Endothelial cell (in vitro differentiated cells): ENCODE data around the gene IFIT2. TPM values are rescaled to one million over a fixed set of nuclear protein-coding genes. Genes with fewer than 3 reads are reported as not detected.

ENCODE experiments used
- DNase-seq: peaks from one replicate; pipeline ENCODE4 v3.0.0; 2021; ENCODE audit warnings: low spot score
- H3K27ac Mint-ChIP-seq: one replicate; pipeline ENCODE4 v1.8.0; 2021; ENCODE audit warnings: mixed read lengths, inconsistent platforms; ENCODE audit not compliant: unreplicated experiment
- H3K27me3 Mint-ChIP-seq: one replicate; pipeline ENCODE4 v1.8.0; 2021; ENCODE audit warnings: mild to moderate bottlenecking, moderate library complexity, mixed read lengths, inconsistent platforms; ENCODE audit not compliant: unreplicated experiment
- H3K36me3 Mint-ChIP-seq: one replicate; pipeline ENCODE4 v1.8.0; 2021; ENCODE audit warnings: mild to moderate bottlenecking, low read depth, mixed read lengths, inconsistent platforms; ENCODE audit not compliant: unreplicated experiment
- H3K4me1 Mint-ChIP-seq: one replicate; pipeline ENCODE4 v1.8.0; 2021; ENCODE audit warnings: mild to moderate bottlenecking, mixed read lengths, inconsistent platforms; ENCODE audit not compliant: unreplicated experiment
- H3K4me3 Mint-ChIP-seq: one replicate; pipeline ENCODE4 v1.8.0; 2021; ENCODE audit warnings: mild to moderate bottlenecking, mixed read lengths, inconsistent platforms; ENCODE audit not compliant: unreplicated experiment
- H3K9me3 Mint-ChIP-seq: one replicate; pipeline ENCODE4 v1.8.0; 2021; ENCODE audit warnings: mixed read lengths, inconsistent platforms; ENCODE audit not compliant: unreplicated experiment
- total RNA-seq: library from RNA; stranded (reverse); fragmentation: NEBNext Ultra II Directional; extraction: Animal tissue kit (Norgen Biotek cat#: 25700); gene quantifications from one replicate; pipeline ENCODE4 v1.2.1, GENCODE V29; 2021; ENCODE audit not compliant: unreplicated experiment
- TF ChIP-seq, protein P1 (sequence below): fragments of 200-600 bp; sonication (generic); IDR thresholded peaks from one replicate; pipeline ENCODE4 v1.5.0; 2021; ENCODE audit warnings: antibody characterized with exemption; ENCODE audit not compliant: unreplicated experiment

The IFIT2 gene
- total RNA-seq, 1 donor from 2014 or later, result 0.80 TPM

DNA sequence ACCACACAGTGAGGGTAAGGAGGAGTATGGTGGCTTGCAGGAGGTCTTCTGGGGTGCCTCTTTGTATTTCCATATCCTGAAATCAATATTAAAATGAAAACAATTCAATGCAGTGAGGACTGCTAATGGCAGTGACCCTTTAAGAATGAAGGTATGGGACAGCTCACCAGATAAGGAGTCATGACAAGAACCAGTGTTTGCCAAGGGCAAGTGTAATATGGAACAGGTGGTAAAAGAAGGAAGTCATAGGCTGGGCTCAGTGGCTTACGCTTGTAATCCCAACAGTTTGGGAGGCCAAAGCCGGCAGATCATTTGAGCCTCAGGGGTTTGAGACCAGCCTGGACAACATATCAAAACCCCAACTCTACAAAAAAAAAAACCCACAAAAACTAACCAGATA, 30.3 kb upstream of the IFIT2 start:
- no peak for DNase-seq
- Mint-ChIP-seq H3K27me3 (no peaks in the 10 kb centered on the region), H3K36me3 (no peaks in the 10 kb centered on the region)

DNA sequence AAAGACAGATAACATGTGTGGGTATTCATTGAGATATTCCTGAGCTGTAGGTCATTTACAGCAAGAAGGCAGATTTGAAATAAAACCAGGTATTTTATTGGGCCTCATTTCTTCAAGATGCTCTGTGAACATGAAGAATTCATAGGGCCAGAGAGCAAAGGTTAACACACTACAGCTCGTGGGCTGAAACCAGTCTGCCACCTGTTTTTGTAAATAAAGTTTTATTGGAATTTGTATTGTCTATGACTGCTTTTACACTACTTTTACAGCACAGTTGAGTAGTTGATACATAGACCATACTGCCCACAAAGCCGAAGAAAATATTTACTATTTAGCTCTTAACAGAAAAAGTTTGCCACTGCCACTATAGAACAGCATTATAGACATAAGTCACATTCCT, 28.2 kb upstream of the IFIT2 start:
- no peak for DNase-seq
- no peaks in the 10 kb centered on the region for H3K36me3 Mint-ChIP-seq
- no peaks in the 10 kb centered on the region for H3K27me3 Mint-ChIP-seq
- H3K4me3 Mint-ChIP-seq, result no peak overlapping the region
- H3K27ac Mint-ChIP-seq, result no peak overlapping the region
- H3K9me3 Mint-ChIP-seq, result no peaks in the 10 kb centered on the region
- H3K4me1 Mint-ChIP-seq, result peaks cover 15% of the 10 kb centered on the region
- TF ChIP-seq, protein P1, sequence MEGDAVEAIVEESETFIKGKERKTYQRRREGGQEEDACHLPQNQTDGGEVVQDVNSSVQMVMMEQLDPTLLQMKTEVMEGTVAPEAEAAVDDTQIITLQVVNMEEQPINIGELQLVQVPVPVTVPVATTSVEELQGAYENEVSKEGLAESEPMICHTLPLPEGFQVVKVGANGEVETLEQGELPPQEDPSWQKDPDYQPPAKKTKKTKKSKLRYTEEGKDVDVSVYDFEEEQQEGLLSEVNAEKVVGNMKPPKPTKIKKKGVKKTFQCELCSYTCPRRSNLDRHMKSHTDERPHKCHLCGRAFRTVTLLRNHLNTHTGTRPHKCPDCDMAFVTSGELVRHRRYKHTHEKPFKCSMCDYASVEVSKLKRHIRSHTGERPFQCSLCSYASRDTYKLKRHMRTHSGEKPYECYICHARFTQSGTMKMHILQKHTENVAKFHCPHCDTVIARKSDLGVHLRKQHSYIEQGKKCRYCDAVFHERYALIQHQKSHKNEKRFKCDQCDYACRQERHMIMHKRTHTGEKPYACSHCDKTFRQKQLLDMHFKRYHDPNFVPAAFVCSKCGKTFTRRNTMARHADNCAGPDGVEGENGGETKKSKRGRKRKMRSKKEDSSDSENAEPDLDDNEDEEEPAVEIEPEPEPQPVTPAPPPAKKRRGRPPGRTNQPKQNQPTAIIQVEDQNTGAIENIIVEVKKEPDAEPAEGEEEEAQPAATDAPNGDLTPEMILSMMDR, result no peak

More for the DNA sequence above, 30.3 kb upstream of the IFIT2 start:
- Mint-ChIP-seq H3K27ac (no peak overlapping the region), H3K9me3 (no peaks in the 10 kb centered on the region), H3K4me1 (peaks cover 4% of the 10 kb centered on the region), H3K4me3 (no peak overlapping the region)
- TF ChIP-seq, protein P1, result no peak

DNA sequence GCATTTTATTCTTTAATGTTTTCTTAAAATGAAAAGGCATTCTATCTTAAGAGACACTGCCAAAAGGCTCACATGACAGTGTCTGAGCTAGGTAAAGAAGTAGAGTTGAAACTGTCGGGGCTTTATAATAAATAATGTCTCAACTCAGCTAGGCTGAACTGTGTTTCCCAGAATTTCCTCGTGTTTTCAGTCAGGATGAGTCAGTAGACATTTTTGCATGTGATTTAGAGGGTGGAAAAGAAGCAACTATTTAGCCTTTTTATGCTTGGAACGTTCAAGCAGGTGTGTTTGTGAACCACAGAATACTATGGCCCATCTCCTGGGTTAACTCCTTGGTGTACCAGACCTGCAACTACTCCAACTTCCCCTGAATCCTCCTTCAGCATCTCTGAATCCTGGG, 26.9 kb upstream of the IFIT2 start:
- H3K9me3 Mint-ChIP-seq, result no peaks in the 10 kb centered on the region
- no peak for DNase-seq
- TF ChIP-seq, protein P1, result no peak
- no peaks in the 10 kb centered on the region for H3K27me3 Mint-ChIP-seq
- no peak overlapping the region for H3K27ac Mint-ChIP-seq
- no peaks in the 10 kb centered on the region for H3K36me3 Mint-ChIP-seq
- no peak overlapping the region for H3K4me3 Mint-ChIP-seq
- peaks cover 19% of the 10 kb centered on the region for H3K4me1 Mint-ChIP-seq

DNA sequence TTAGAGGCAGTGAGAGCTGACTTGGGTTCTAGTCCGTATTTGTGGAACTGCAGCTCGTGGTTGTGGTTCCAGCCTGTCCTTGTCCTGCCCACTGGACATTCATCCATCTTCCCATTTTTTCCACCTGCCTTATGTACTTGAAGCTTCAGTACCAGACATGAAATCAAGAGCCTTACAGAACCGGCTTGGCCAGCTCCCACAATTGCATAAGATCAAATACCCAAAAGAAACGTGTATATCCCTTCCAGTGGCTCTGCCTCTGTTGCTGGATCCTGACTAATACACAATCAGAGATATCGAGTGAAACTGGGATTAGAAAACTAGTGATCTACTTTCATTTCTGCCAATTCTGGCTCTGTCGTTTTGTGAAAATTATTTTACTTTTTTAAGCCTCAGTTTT, 26.5 kb upstream of the IFIT2 start:
- H3K36me3 Mint-ChIP-seq, result no peaks in the 10 kb centered on the region
- no peaks in the 10 kb centered on the region for H3K27me3 Mint-ChIP-seq
- TF ChIP-seq, protein P1, result no peak
- peaks cover 21% of the 10 kb centered on the region for H3K4me1 Mint-ChIP-seq
- H3K27ac Mint-ChIP-seq, result no peak overlapping the region
- no peak for DNase-seq
- no peaks in the 10 kb centered on the region for H3K9me3 Mint-ChIP-seq
- H3K4me3 Mint-ChIP-seq, result no peak overlapping the region

DNA sequence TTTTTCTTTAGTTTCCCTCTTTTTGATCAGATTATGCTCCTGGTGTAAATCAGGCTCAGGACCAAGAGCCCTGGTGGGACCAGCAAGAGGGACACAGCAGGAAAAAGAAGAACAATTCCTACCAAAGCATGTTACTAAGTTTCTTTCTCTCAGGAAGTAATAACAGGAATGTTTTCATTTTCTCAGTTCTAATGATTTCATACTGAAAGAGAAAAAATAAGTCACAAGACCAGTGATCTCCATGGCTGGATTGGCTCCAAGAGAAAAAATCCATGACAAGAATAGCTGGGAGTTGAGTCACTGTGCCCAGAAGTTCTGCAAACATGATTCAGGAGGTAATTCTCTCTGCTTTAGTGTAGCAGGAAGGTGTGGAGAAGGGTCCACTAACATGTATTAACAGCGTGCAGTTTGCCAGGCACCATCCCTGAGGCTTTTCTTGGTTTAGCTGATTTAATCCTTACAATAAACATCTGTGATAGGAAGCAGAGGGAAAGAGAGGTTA, 23.8 kb upstream of the IFIT2 start:
- Mint-ChIP-seq H3K27me3 (no peaks in the 10 kb centered on the region), H3K4me3 (no peak overlapping the region), H3K27ac (no peak overlapping the region), H3K9me3 (no peaks in the 10 kb centered on the region), H3K4me1 (peaks cover 24% of the 10 kb centered on the region), H3K36me3 (no peaks in the 10 kb centered on the region)
- DNase-seq, result no peak
- TF ChIP-seq, protein P1, result no peak
